WTC11 (cell line): ENCODE data around the gene MCRIP2. TPM values are rescaled to one million over a fixed set of nuclear protein-coding genes. Genes with fewer than 3 reads are reported as not detected.

Experiments
- ATAC-seq: fragments of 200-7000 bp; cut with Tn5 transposase; 2 replicates; pipeline ENCODE4 v1.10.0; 2021; ENCODE audit warnings: mild to moderate bottlenecking, moderate library complexity
- CTCF ChIA-PET: fragments of 300-600 bp; sonication (Branson Sonifier 250); formaldehyde crosslinking; loops from one replicate; lab custom pipeline; 2021; ENCODE audit warnings: antibody characterized with exemption; lab: Charles Lee
- POLR2A ChIA-PET: fragments of 350-600 bp; sonication (Branson Sonifier 250); formaldehyde crosslinking; loops from one replicate; lab custom pipeline; 2021; ENCODE audit warnings: antibody characterized with exemption; lab: Charles Lee
- DNase-seq: peaks from one replicate; pipeline ENCODE4 v3.0.0; 2021; ENCODE audit warnings: low spot score
- H3K27ac Mint-ChIP-seq: 2 replicates; pipeline ENCODE4 v1.8.0; 2021; ENCODE audit warnings: mixed read lengths
- H3K27me3 Mint-ChIP-seq: 2 replicates; pipeline ENCODE4 v1.8.0; 2021; ENCODE audit warnings: low read depth, mild to moderate bottlenecking, moderate library complexity, mixed read lengths
- H3K36me3 Mint-ChIP-seq: 2 replicates; pipeline ENCODE4 v1.8.0; 2021; ENCODE audit warnings: mixed read lengths
- H3K4me1 Mint-ChIP-seq: 2 replicates; pipeline ENCODE4 v1.8.0; 2022; ENCODE audit warnings: mixed read lengths
- H3K4me3 Mint-ChIP-seq: 2 replicates; pipeline ENCODE4 v1.8.0; 2021; ENCODE audit warnings: mild to moderate bottlenecking, moderate library complexity, mixed read lengths
- H3K9me3 Mint-ChIP-seq: 2 replicates; pipeline ENCODE4 v1.8.0; 2021; ENCODE audit warnings: mixed read lengths
- ATF6 ChIP-seq: sonication (generic); formaldehyde crosslinking; IDR thresholded peaks from 2 replicates; pipeline ENCODE4 v1.8.1; 2023; ENCODE audit warnings: mild to moderate bottlenecking, missing genetic modification reagents
- ELF4 ChIP-seq: sonication (generic); formaldehyde crosslinking; IDR thresholded peaks from 2 replicates; pipeline ENCODE4 v1.8.1; 2022; ENCODE audit warnings: low read depth, mild to moderate bottlenecking, moderate library complexity, missing genetic modification reagents
- ESRRA ChIP-seq: sonication (generic); formaldehyde crosslinking; IDR thresholded peaks from 2 replicates; pipeline ENCODE4 v1.8.1; 2022; ENCODE audit warnings: mild to moderate bottlenecking, missing genetic modification reagents, borderline replicate concordance
- FOXP1 ChIP-seq: sonication (generic); formaldehyde crosslinking; IDR thresholded peaks from 2 replicates; pipeline ENCODE4 v1.8.0; 2022; ENCODE audit warnings: missing genetic modification reagents, mild to moderate bottlenecking, moderate library complexity, borderline replicate concordance
- GABPB1 ChIP-seq: sonication (generic); formaldehyde crosslinking; IDR thresholded peaks from 2 replicates; pipeline ENCODE4 v1.8.1; 2023; ENCODE audit warnings: mild to moderate bottlenecking, missing genetic modification reagents
- GRHL2 ChIP-seq: fragments of 250-450 bp; sonication (Bioruptor Pico); IDR thresholded peaks from 2 replicates; pipeline ENCODE4 v1.8.0; 2022; ENCODE audit warnings: mild to moderate bottlenecking, moderate library complexity; ENCODE audit not compliant: insufficient replicate concordance, severe bottlenecking
- JAZF1 ChIP-seq: fragments of 250-450 bp; sonication (Bioruptor Pico); IDR thresholded peaks from 2 replicates; pipeline ENCODE4 v1.9.0; 2021; ENCODE audit warnings: moderate library complexity, mild to moderate bottlenecking, inconsistent platforms
- MYBL2 ChIP-seq: sonication (generic); formaldehyde crosslinking; IDR thresholded peaks from 2 replicates; pipeline ENCODE4 v1.8.1; 2023; ENCODE audit warnings: mild to moderate bottlenecking, moderate library complexity, missing genetic modification reagents
- PRRX2 ChIP-seq: fragments of 250-450 bp; sonication (Bioruptor Pico); IDR thresholded peaks from 2 replicates; pipeline ENCODE4 v1.8.0; 2021; ENCODE audit warnings: mild to moderate bottlenecking
- RELA ChIP-seq: sonication (generic); formaldehyde crosslinking; IDR thresholded peaks from 2 replicates; pipeline ENCODE4 v1.8.1; 2022; ENCODE audit warnings: missing genetic modification reagents, mild to moderate bottlenecking, borderline replicate concordance
- SP1 ChIP-seq: sonication (generic); formaldehyde crosslinking; conservative IDR thresholded peaks from 2 replicates; pipeline ENCODE4 v1.8.1; 2022; ENCODE audit warnings: missing genetic modification reagents
- TEAD1 ChIP-seq: sonication (generic); formaldehyde crosslinking; IDR thresholded peaks from 2 replicates; pipeline ENCODE4 v1.8.0; 2022; ENCODE audit warnings: mild to moderate bottlenecking, missing genetic modification reagents
- TEAD4 ChIP-seq: sonication (generic); formaldehyde crosslinking; IDR thresholded peaks from 2 replicates; pipeline ENCODE4 v1.8.0; 2022; ENCODE audit warnings: mild to moderate bottlenecking, missing genetic modification reagents
- USF1 ChIP-seq: sonication (generic); formaldehyde crosslinking; IDR thresholded peaks from 2 replicates; pipeline ENCODE4 v1.8.0; 2022; ENCODE audit warnings: mild to moderate bottlenecking, missing genetic modification reagents
- ZMAT4 ChIP-seq: fragments of 250-450 bp; sonication (Bioruptor Pico); IDR thresholded peaks from 2 replicates; pipeline ENCODE4 v1.9.0; 2021; ENCODE audit warnings: mild to moderate bottlenecking
- ZNF263 ChIP-seq: sonication (generic); formaldehyde crosslinking; IDR thresholded peaks from 2 replicates; pipeline ENCODE4 v1.8.1; 2022; ENCODE audit warnings: low read depth, mild to moderate bottlenecking, moderate library complexity, missing genetic modification reagents
- ZNF317 ChIP-seq: sonication (generic); formaldehyde crosslinking; IDR thresholded peaks from 2 replicates; pipeline ENCODE4 v1.8.1; 2023; ENCODE audit warnings: low read depth, mild to moderate bottlenecking, moderate library complexity, missing genetic modification reagents, borderline replicate concordance
- total RNA-seq: library from RNA; stranded (reverse); gene quantifications from 3 replicates; pipeline ENCODE4 v1.2.3, GENCODE V29; 2021
- TF ChIP-seq, protein P1 (sequence below): sonication (generic); formaldehyde crosslinking; IDR thresholded peaks from 2 replicates; pipeline ENCODE4 v1.8.0; 2023; ENCODE audit warnings: missing genetic modification reagents
- TF ChIP-seq, protein P2 (sequence below): sonication (generic); formaldehyde crosslinking; IDR thresholded peaks from 2 replicates; pipeline ENCODE4 v1.8.0; 2022; ENCODE audit warnings: mild to moderate bottlenecking, missing genetic modification reagents
- TF ChIP-seq, protein P3 (sequence below): sonication (generic); formaldehyde crosslinking; IDR thresholded peaks from 2 replicates; pipeline ENCODE4 v1.8.0; 2022; ENCODE audit warnings: mild to moderate bottlenecking, missing genetic modification reagents
- TF ChIP-seq, protein P4 (sequence below): fragments of 200-600 bp; IDR thresholded peaks from 2 replicates; pipeline ENCODE4 v1.8.0; 2022; ENCODE audit warnings: antibody characterized with exemption
- TF ChIP-seq, protein P5 (sequence below): sonication (generic); formaldehyde crosslinking; IDR thresholded peaks from 2 replicates; pipeline ENCODE4 v1.8.1; 2022; ENCODE audit warnings: mild to moderate bottlenecking, moderate library complexity, missing genetic modification reagents

MCRIP2 gene
- total RNA-seq, 1 experiment from 2014 or later, result 63.3 TPM

GRCh38 chr16:598823-599739, 42.5 kb upstream of the MCRIP2 start:
- TF ChIP-seq, protein P1, sequence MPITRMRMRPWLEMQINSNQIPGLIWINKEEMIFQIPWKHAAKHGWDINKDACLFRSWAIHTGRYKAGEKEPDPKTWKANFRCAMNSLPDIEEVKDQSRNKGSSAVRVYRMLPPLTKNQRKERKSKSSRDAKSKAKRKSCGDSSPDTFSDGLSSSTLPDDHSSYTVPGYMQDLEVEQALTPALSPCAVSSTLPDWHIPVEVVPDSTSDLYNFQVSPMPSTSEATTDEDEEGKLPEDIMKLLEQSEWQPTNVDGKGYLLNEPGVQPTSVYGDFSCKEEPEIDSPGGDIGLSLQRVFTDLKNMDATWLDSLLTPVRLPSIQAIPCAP (CRISPR knock-in tag), result no peak
- TF ChIP-seq ATF6 (CRISPR knock-in tag) (no peak), GABPB1 (no peak), ZNF263 (no peak), MYBL2 (no peak), ZNF317 (CRISPR knock-in tag) (no peak), RELA (no peak), ESRRA (no peak), PRRX2 (no peak)
- TF ChIP-seq, all 79 proteins: peak for 0
- no peaks in the 10 kb centered on the region for H3K4me1 Mint-ChIP-seq
- no peaks in the 10 kb centered on the region for H3K9me3 Mint-ChIP-seq
- no peak overlapping the region for H3K4me3 Mint-ChIP-seq
- H3K27me3 Mint-ChIP-seq, result no peaks in the 10 kb centered on the region
- no peak for ATAC-seq
- ChIA-PET CTCF (interaction anchor here (0.5 to 2.9 kb wide), 7 partner anchors 9 to 431 kb away, joined by 3 to 21 read pairs (median 4); partner anchors contain the start of genes NHLRC4 and RAB40C), POLR2A (interaction anchor here (0.7 kb wide), 1 partner anchor 207 kb away, joined by 3 read pairs; no protein-coding TSS in a partner anchor)
- no peak for DNase-seq
- no peak overlapping the region for H3K27ac Mint-ChIP-seq
- peaks cover 12% of the 10 kb centered on the region for H3K36me3 Mint-ChIP-seq

DNA sequence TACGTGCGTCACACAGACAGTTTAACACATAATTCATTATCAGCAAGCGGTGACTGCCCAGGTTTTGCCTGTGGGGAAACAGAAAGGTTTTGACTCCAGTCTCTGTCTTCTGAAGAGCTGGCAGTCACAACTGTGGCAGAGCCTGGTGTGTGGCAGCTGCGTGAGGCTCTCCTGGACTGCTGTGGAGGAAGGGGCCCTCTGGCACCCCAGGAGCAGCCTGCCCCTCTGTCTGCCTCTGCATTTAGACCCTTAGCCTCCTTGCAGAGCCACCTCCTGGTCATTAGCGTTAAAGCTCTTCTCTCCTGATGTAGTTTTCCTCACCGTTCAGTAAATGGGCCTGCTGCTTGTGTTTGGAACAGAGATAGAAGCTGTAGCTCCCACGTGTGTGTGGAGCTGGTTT, 40.8 kb upstream of the MCRIP2 start:
- CTCF ChIA-PET, result interaction anchor here (0.6 to 2.9 kb wide), 24 partner anchors 9 to 248 kb away, joined by 3 to 21 read pairs (median 4); partner anchors contain the start of genes CAPN15, MRPL28, RHBDL1 and WDR90
- no peaks in the 10 kb centered on the region for H3K27me3 Mint-ChIP-seq
- H3K36me3 Mint-ChIP-seq, result peaks cover 27% of the 10 kb centered on the region
- peaks cover 12% of the 10 kb centered on the region for H3K9me3 Mint-ChIP-seq
- ATAC-seq (peak; percentile 89), DNase-seq (no peak)
- no peaks in the 10 kb centered on the region for H3K4me1 Mint-ChIP-seq
- peak overlapping the region; percentile 22; the same call in 1 of the 2 replicates for H3K27ac Mint-ChIP-seq
- H3K4me3 Mint-ChIP-seq, result no peak overlapping the region
- POLR2A ChIA-PET, result interaction anchor here (0.6 to 1.0 kb wide), 3 partner anchors 9 to 169 kb away, joined by 3 to 6 read pairs (median 4); no protein-coding TSS in a partner anchor
- TF ChIP-seq TEAD1, result no peak
- TF ChIP-seq JAZF1 (CRISPR knock-in tag), result no peak
- TF ChIP-seq SP1 (CRISPR knock-in tag), result no peak
- no peak for TF ChIP-seq FOXP1
- TF ChIP-seq, protein P2, sequence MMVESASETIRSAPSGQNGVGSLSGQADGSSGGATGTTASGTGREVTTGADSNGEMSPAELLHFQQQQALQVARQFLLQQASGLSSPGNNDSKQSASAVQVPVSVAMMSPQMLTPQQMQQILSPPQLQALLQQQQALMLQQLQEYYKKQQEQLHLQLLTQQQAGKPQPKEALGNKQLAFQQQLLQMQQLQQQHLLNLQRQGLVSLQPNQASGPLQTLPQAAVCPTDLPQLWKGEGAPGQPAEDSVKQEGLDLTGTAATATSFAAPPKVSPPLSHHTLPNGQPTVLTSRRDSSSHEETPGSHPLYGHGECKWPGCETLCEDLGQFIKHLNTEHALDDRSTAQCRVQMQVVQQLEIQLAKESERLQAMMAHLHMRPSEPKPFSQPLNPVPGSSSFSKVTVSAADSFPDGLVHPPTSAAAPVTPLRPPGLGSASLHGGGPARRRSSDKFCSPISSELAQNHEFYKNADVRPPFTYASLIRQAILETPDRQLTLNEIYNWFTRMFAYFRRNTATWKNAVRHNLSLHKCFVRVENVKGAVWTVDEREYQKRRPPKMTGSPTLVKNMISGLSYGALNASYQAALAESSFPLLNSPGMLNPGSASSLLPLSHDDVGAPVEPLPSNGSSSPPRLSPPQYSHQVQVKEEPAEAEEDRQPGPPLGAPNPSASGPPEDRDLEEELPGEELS (CRISPR knock-in tag), result no peak
- TF ChIP-seq, protein P3, sequence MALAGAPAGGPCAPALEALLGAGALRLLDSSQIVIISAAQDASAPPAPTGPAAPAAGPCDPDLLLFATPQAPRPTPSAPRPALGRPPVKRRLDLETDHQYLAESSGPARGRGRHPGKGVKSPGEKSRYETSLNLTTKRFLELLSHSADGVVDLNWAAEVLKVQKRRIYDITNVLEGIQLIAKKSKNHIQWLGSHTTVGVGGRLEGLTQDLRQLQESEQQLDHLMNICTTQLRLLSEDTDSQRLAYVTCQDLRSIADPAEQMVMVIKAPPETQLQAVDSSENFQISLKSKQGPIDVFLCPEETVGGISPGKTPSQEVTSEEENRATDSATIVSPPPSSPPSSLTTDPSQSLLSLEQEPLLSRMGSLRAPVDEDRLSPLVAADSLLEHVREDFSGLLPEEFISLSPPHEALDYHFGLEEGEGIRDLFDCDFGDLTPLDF (CRISPR knock-in tag), result no peak
- TF ChIP-seq, protein P4, sequence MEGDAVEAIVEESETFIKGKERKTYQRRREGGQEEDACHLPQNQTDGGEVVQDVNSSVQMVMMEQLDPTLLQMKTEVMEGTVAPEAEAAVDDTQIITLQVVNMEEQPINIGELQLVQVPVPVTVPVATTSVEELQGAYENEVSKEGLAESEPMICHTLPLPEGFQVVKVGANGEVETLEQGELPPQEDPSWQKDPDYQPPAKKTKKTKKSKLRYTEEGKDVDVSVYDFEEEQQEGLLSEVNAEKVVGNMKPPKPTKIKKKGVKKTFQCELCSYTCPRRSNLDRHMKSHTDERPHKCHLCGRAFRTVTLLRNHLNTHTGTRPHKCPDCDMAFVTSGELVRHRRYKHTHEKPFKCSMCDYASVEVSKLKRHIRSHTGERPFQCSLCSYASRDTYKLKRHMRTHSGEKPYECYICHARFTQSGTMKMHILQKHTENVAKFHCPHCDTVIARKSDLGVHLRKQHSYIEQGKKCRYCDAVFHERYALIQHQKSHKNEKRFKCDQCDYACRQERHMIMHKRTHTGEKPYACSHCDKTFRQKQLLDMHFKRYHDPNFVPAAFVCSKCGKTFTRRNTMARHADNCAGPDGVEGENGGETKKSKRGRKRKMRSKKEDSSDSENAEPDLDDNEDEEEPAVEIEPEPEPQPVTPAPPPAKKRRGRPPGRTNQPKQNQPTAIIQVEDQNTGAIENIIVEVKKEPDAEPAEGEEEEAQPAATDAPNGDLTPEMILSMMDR, result no peak
- TF ChIP-seq ELF4 (CRISPR knock-in tag), result no peak
- TF ChIP-seq, protein P5, sequence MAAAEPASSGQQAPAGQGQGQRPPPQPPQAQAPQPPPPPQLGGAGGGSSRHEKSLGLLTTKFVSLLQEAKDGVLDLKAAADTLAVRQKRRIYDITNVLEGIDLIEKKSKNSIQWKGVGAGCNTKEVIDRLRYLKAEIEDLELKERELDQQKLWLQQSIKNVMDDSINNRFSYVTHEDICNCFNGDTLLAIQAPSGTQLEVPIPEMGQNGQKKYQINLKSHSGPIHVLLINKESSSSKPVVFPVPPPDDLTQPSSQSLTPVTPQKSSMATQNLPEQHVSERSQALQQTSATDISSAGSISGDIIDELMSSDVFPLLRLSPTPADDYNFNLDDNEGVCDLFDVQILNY (CRISPR knock-in tag), result no peak
- TF ChIP-seq ZMAT4 (CRISPR knock-in tag), result no peak
- no peak for TF ChIP-seq USF1 (CRISPR knock-in tag)
- no peak for TF ChIP-seq GRHL2
- no peak for TF ChIP-seq TEAD4 (CRISPR knock-in tag)
